ENCODE data around the gene KLHDC1. TPM values are rescaled to one million over a fixed set of nuclear protein-coding genes. Genes with fewer than 3 reads are reported as not detected.
"Not testable (repeated sequence)": the region's sequence is repeated elsewhere in the genome, so short reads cannot be mapped to it uniquely, and the experiment has no call there.

Gene KLHDC1
- total RNA-seq, 1 experiment from 2014 or later, result 0.98 TPM

DNA sequence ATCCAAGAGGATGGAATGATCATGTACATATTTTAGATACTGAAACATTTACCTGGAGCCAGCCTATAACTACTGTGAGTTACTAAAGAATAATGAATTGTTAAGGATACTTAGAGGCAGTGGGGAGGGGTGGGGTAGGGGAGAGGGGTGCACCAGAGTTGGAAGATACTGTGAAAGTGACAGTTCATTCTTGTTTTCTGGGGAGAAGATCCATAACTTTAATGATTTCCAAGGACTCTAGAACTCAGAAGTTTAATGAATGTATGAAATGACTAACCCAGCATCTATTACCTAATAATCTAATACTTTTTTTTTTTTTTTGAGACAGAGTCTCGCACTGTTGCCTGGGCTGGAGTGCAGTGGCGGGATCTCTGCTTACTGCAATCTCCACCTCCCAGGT is 85.5 kb downstream of the KLHDC1 start:
- no peak overlapping the region for H3K9ac ChIP-seq (ENCODE audit: low read length)
- 0 out of 2 replicates have a peak, but pooled peaks cover 4% of the 10 kb centered on the region for H4K20me1 ChIP-seq (ENCODE audit: insufficient read depth)
- no peak for TF ChIP-seq POLR2A (IDR thresholded peaks at IDR 0.05; ENCODE audit: borderline replicate concordance, extremely low read depth, insufficient read depth, insufficient read length)
- TF ChIP-seq FOSL1 (IDR thresholded peaks at IDR 0.05; ENCODE audit: low read depth), result no peak
- no peak for TF ChIP-seq ZBTB33 (IDR thresholded peaks at IDR 0.05; ENCODE audit: extremely low read depth, insufficient replicate concordance, low read length)
- no peak for TF ChIP-seq EZH2 (IDR thresholded peaks at IDR 0.05)
- TF ChIP-seq JUND (IDR thresholded peaks at IDR 0.05), result no peak
- no peak for TF ChIP-seq SP1 (IDR thresholded peaks at IDR 0.05; ENCODE audit: low read depth)
- TF ChIP-seq POLR2AphosphoS5 (IDR thresholded peaks at IDR 0.05; ENCODE audit: low read depth, low read length), result no peak
- no peak for TF ChIP-seq SRF (IDR thresholded peaks at IDR 0.05; ENCODE audit: low read depth)
- TF ChIP-seq REST (IDR thresholded peaks at IDR 0.05; ENCODE audit: low read depth), result no peak
- TF ChIP-seq MAX (IDR thresholded peaks at IDR 0.05), result no peak
- RAD21 ChIA-PET (ENCODE audit: low non-redundant PET in 1 of 2, low total read pairs in 2 of 2, uncharacterized antibody in 2 of 2, unreplicated experiment in 2 of 2), result no interaction called here
- no peak for ATAC-seq
- no peaks in the 10 kb centered on the region for H3K9me3 ChIP-seq (ENCODE audit: control insufficient read depth in 1 of 2, insufficient read depth in 1 of 2, low read depth in 1 of 2, low read length in 2 of 2)
- no peak overlapping the region for H2AFZ ChIP-seq (ENCODE audit: low read depth, low read length, poor library complexity, severe bottlenecking)
- BruUV-seq (replicated peaks), result no TSS peak
- H3K27me3 ChIP-seq (ENCODE audit: insufficient read depth, low read length), result no peaks in the 10 kb centered on the region
- no peaks in the 10 kb centered on the region for H3K4me1 ChIP-seq (ENCODE audit: control insufficient read depth in 1 of 2, insufficient read depth in 2 of 2, low read length in 2 of 2)
- H3K4me3 ChIP-seq (replicated peaks in 1 of 2; ENCODE audit: low read depth in 1 of 2, low read length in 2 of 2), result no peak overlapping the region
- H3K9me2 ChIP-seq (ENCODE audit: insufficient read depth), result no peaks in the 10 kb centered on the region
- CTCF ChIA-PET, result no interaction called here
- intact Hi-C loops (cut with micrococcal nuclease), result no loop called here
- POLR2A ChIA-PET, result no interaction called here
- DNase-seq (ENCODE audit: low read depth, low spot score), result no peak
- no peaks in the 10 kb centered on the region for H3K79me2 ChIP-seq (ENCODE audit: insufficient read depth, low read length)
- no peak overlapping the region for H3K27ac ChIP-seq (ENCODE audit: low read depth, low read length)
- H3K4me2 ChIP-seq (ENCODE audit: low read length), result no peak overlapping the region
- H3K36me3 ChIP-seq (ENCODE audit: control insufficient read depth in 1 of 2, insufficient read depth in 2 of 2, low read length in 2 of 2), result peaks cover 27 to 48% of the 10 kb centered on the region in 2 experiments

DNA sequence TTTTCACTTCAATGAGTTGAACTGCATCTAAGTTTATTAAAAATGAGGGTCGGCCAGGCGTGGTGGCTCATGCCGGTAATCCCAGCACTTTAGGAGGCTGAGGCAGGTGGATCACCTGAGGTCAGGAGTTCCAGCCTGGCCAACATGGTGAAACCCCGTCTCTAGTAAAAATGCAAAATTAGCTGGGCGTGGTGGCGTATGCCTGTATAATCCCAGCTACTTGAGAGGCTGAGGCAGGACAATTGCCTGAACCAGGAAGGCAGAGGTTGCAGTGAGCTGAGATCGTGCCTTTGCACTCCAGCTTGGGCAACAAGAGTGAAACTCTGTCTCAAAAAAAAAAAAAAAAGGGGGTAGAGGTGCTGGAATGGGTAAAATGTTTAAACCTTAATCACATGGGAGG is 88.1 kb downstream of the KLHDC1 start:
- POLR2A ChIA-PET; H3K9ac ChIP-seq (ENCODE audit: low read length); ATAC-seq; DNase-seq (ENCODE audit: low read depth, low spot score); H3K4me2 ChIP-seq (ENCODE audit: low read length); H3K4me1 ChIP-seq (ENCODE audit: control insufficient read depth in 1 of 2, insufficient read depth in 2 of 2, low read length in 2 of 2); H4K20me1 ChIP-seq (ENCODE audit: insufficient read depth); BruUV-seq (replicated peaks); H3K27ac ChIP-seq (ENCODE audit: low read depth, low read length); H3K27me3 ChIP-seq (ENCODE audit: insufficient read depth, low read length); H3K4me3 ChIP-seq (replicated peaks in 1 of 2; ENCODE audit: low read depth in 1 of 2, low read length in 2 of 2); CTCF ChIA-PET; H2AFZ ChIP-seq (ENCODE audit: low read depth, low read length, poor library complexity, severe bottlenecking); H3K79me2 ChIP-seq (ENCODE audit: insufficient read depth, low read length); H3K9me3 ChIP-seq (ENCODE audit: control insufficient read depth in 1 of 2, insufficient read depth in 1 of 2, low read depth in 1 of 2, low read length in 2 of 2); intact Hi-C loops (cut with micrococcal nuclease); H3K9me2 ChIP-seq (ENCODE audit: insufficient read depth): not testable (repeated sequence)
- RAD21 ChIA-PET (ENCODE audit: low non-redundant PET in 1 of 2, low total read pairs in 2 of 2, uncharacterized antibody in 2 of 2, unreplicated experiment in 2 of 2), result interaction anchor here in 1 of 2 experiments (0.7 kb wide), 1 partner anchor 316 kb away, joined by 3 read pairs; no protein-coding TSS in a partner anchor
- H3K36me3 ChIP-seq (ENCODE audit: control insufficient read depth in 1 of 2, insufficient read depth in 2 of 2, low read length in 2 of 2), result peaks cover 42 to 66% of the 10 kb centered on the region in 2 experiments

Data from HCT116 (cell line).